K562 (cell line): ENCODE measurements around the gene SEC23B. TPM values are rescaled to one million over a fixed set of nuclear protein-coding genes. Genes with fewer than 3 reads are reported as not detected.

Experiments used
- ATAC-seq: fragments of 200-7000 bp; cut with Tn5 transposase; 3 replicates; pipeline ENCODE4 v1.9.1; 2020; ENCODE audit warnings: moderate library complexity
- BruUV-seq: library from RNA; stranded (reverse); fragments of 400-500 nt; replicated peaks from 2 replicates; lab custom pipeline; 2021; lab: Mats Ljungman, UMichigan
- CTCF ChIA-PET: fragments of 300-600 bp; formaldehyde crosslinking; extraction: SDS; loops from one replicate; lab custom pipeline; 2021; ENCODE audit warnings: low intra/inter-chr PET ratio; lab: Yijun Ruan, JAX
- POLR2A ChIA-PET: fragments of 300-600, 350-650 bp; sonication (Branson Sonifier 250); formaldehyde crosslinking; extraction: SDS; loops from one replicate; lab custom pipeline; 2021; ENCODE audit warnings: antibody characterized with exemption, inconsistent platforms; lab: Yijun Ruan, JAX
- DNase-seq, 4 experiments: peaks; one replicate each; pipeline versions ENCODE4 v3.0.0 to v3.0.0-alpha.2; 2011 to 2018; ENCODE audit warnings: low spot score in 3 of 4, mixed read lengths in 3 of 4; ENCODE audit errors: extremely low read depth in 1 of 4
- FAIRE-seq: peaks from 2 replicates; lab custom pipeline; 2011; peaks lifted over from hg19 to GRCh38; lab: Jason Lieb, UNC
- H2AFZ ChIP-seq: 2 replicates; pipeline ENCODE4 v1.6.0; 2011; ENCODE audit warnings: low read depth, low read length, control low read depth, inconsistent platforms
- H3K27ac ChIP-seq: fragments of 200-600 bp; 3 replicates; pipeline ENCODE4 v1.8.0; 2011; ENCODE audit warnings: low read depth, mild to moderate bottlenecking, control low read depth, inconsistent platforms, low read length, moderate library complexity, mixed read lengths; ENCODE audit errors: extremely low read depth
- H3K27me3 ChIP-seq, 2 experiments: fragments of 300-600 bp in 1 of 2; 2 replicates in 1 of 2; 3 replicates in 1 of 2; pipeline versions ENCODE4 v1.6.0 to v1.8.0; 2011; ENCODE audit warnings: inconsistent platforms in 2 of 2, low read length in 2 of 2, mild to moderate bottlenecking in 1 of 2, mixed read lengths in 1 of 2, moderate library complexity in 1 of 2; ENCODE audit not compliant: control insufficient read depth in 2 of 2, insufficient read depth in 2 of 2
- H3K36me3 ChIP-seq: fragments of 300-600 bp; 3 replicates; pipeline ENCODE4 v1.8.0; 2011; ENCODE audit warnings: mild to moderate bottlenecking, low read length, inconsistent platforms; ENCODE audit not compliant: control insufficient read depth, insufficient read depth
- H3K4me1 ChIP-seq, 2 experiments: fragments of 200-600 bp in 1 of 2; replicated peaks in 1 of 2; 2 replicates in 1 of 2; 3 replicates in 1 of 2; pipeline versions ENCODE4 v1.5.1 to v1.8.0; 2011; ENCODE audit warnings: inconsistent platforms in 2 of 2, low read length in 2 of 2, mild to moderate bottlenecking in 1 of 2, mixed read lengths in 1 of 2, moderate library complexity in 1 of 2; ENCODE audit not compliant: control insufficient read depth in 2 of 2, insufficient read depth in 2 of 2
- H3K4me2 ChIP-seq: 2 replicates; pipeline ENCODE4 v1.6.1; 2011; ENCODE audit warnings: low read length, control low read depth, inconsistent platforms, mixed read lengths; ENCODE audit not compliant: insufficient read depth
- H3K4me3 ChIP-seq: fragments of 200-600 bp; sonication (generic), shearing (Covaris generic); 2 replicates; pipeline ENCODE4 v1.5.1; 2016; ENCODE audit warnings: control low read depth, inconsistent platforms
- H3K79me2 ChIP-seq: fragments of 200-600 bp; 3 replicates; pipeline ENCODE4 v1.8.0; 2011; ENCODE audit warnings: low read length, inconsistent platforms; ENCODE audit not compliant: control insufficient read depth, insufficient read depth
- H3K9ac ChIP-seq, 2 experiments: 2 replicates each; pipeline versions ENCODE4 v1.6.0 to v1.6.1; 2011; ENCODE audit warnings: low read depth in 2 of 2, low read length in 2 of 2, control low read depth in 1 of 2, inconsistent platforms in 1 of 2, mild to moderate bottlenecking in 1 of 2, mixed read lengths in 1 of 2; ENCODE audit not compliant: insufficient read depth in 1 of 2
- H3K9me1 ChIP-seq: one replicate; pipeline ENCODE4 v1.6.0; 2011; ENCODE audit warnings: inconsistent platforms, mild to moderate bottlenecking, low read length, moderate library complexity; ENCODE audit not compliant: control insufficient read depth, insufficient read depth
- H3K9me3 ChIP-seq: replicated peaks from 2 replicates; pipeline ENCODE4 v1.5.1; 2011; ENCODE audit warnings: low read depth, low read length, inconsistent platforms; ENCODE audit not compliant: control insufficient read depth, insufficient read depth
- H4K20me1 ChIP-seq: replicated peaks from 2 replicates; pipeline ENCODE4 v1.6.1; 2011; ENCODE audit warnings: low read length, inconsistent platforms, mixed read lengths; ENCODE audit not compliant: control insufficient read depth, insufficient read depth
- AFF4 ChIP-seq: sonication (generic); formaldehyde crosslinking; IDR thresholded peaks from 2 replicates; pipeline ENCODE4 v1.8.0; 2023; ENCODE audit warnings: mild to moderate bottlenecking, missing genetic modification reagents
- ETS2 ChIP-seq: IDR thresholded peaks from 2 replicates; pipeline ENCODE4 v1.6.1; 2016; ENCODE audit warnings: borderline replicate concordance, missing genetic modification characterization, mild to moderate bottlenecking, moderate library complexity, missing compliant biosample characterization; ENCODE audit not compliant: poor library complexity, severe bottlenecking
- MLX ChIP-seq, 2 experiments: fragments of 450-650 bp in 1 of 2; sonication (generic) in 1 of 2; formaldehyde crosslinking; conservative IDR thresholded peaks; 2 replicates each; pipeline versions ENCODE4 v1.4.0 to v1.8.1; 2020 to 2022; ENCODE audit warnings: mild to moderate bottlenecking in 1 of 2, missing genetic modification reagents in 1 of 2
- PBX2 ChIP-seq, 2 experiments: IDR thresholded peaks in 1 of 2; conservative IDR thresholded peaks in 1 of 2; 2 replicates each; pipeline ENCODE4 v1.6.1; 2016; ENCODE audit warnings: low read depth in 2 of 2, mild to moderate bottlenecking in 1 of 2, missing compliant biosample characterization in 1 of 2, missing genetic modification characterization in 1 of 2, moderate library complexity in 1 of 2
- SMAD4 ChIP-seq: fragments of 250-450 bp; sonication (Bioruptor Pico); conservative IDR thresholded peaks from 2 replicates; pipeline ENCODE4 v1.8.0; 2021; ENCODE audit warnings: inconsistent platforms, mild to moderate bottlenecking, moderate library complexity
- SMARCB1 ChIP-seq: IDR thresholded peaks from 2 replicates; pipeline ENCODE4 v1.6.1; 2011; ENCODE audit warnings: improper control_type of control experiment, low read depth; ENCODE audit not compliant: insufficient read length
- ZBTB12 ChIP-seq: fragments of 250-450 bp; sonication (Bioruptor Pico); IDR thresholded peaks from 2 replicates; pipeline ENCODE4 v1.4.0; 2020
- WGBS: fragments of 100-300 bp; shearing (Covaris generic); methylation state at CpG from one replicate; pipeline ENCODE4 v1.1.6; 2016; ENCODE audit warnings: low coverage, mixed read lengths; ENCODE audit not compliant: insufficient coverage; ENCODE audit errors: missing lambda C conversion rate; 5-methylcytosine and 5-hydroxymethylcytosine counted together
- in situ Hi-C: fragments of 300-500 bp; cut with MboI; formaldehyde crosslinking; loops from 4 replicates; pipeline ENCODE4 v1.15.0; 2018; ENCODE audit warnings: inconsistent platforms, mixed read lengths
- intact Hi-C: fragments of 100-400 bp; cut with micrococcal nuclease; formaldehyde crosslinking; loops from 2 replicates; pipeline ENCODE4 v1.14.2; 2022
- polyA plus RNA-seq, 8 experiments: library from polyadenylated mRNA; depleted of rRNA in 4 of 8; stranded (reverse) in 5 of 8; unstranded in 3 of 8; fragments of >200 nt; fragmentation: Nextera tagmentation in 2 of 8; fragmentation: Illumina TruSeq in 1 of 8; extraction: Ambion mirVana in 2 of 8; extraction: Trizol in 1 of 8; gene quantifications; 2 replicates each; pipeline versions ENCODE4 v1.2.1 to v1.2.3, GENCODE V29; 2011 to 2014; ENCODE audit warnings: inconsistent platforms in 1 of 8, missing spikeins in 1 of 8
- total RNA-seq, 7 experiments: library from RNA; depleted of rRNA in 6 of 7; stranded (reverse); fragments of >200 nt in 6 of 7; fragmentation: Illumina TruSeq in 2 of 7; extraction: Trizol in 2 of 7; gene quantifications; 2 replicates each; pipeline versions ENCODE4 v1.2.1 to v1.2.3, GENCODE V29; 2011 to 2021; ENCODE audit warnings: low replicate concordance in 1 of 7

SEC23B gene
- total and polyA plus RNA-seq, 9 of the 15 experiments (the other 6 are each of a cell fraction or from before 2014, with no cell fraction given): 31.7 to 70.2 (median 38.5) TPM

- TF ChIP-seq SMAD4 (CRISPR knock-in tag): 0 out of 2 replicates have a peak, but pooled peaks have one; percentile 38
- TF ChIP-seq, all 486 proteins: peak for 68
These were observed 80.2 kb downstream of the SEC23B start, which contains the start of gene DTD1 (continued) for GRCh38 chr20:18587665-18588573.

GRCh38 chr20:18588574-18588933 lies 80.8 kb downstream of the SEC23B start:
- H3K4me2 ChIP-seq: peak overlapping the region; percentile 80
- peak overlapping the region; percentile 73 to 88; a peak in 3 of 4 replicates for H3K9ac ChIP-seq
- H3K27me3 ChIP-seq: no peaks in the 10 kb centered on the region
- no peaks in the 10 kb centered on the region for H3K9me1 ChIP-seq
- H3K36me3 ChIP-seq: no peaks in the 10 kb centered on the region
- in situ Hi-C loops (no loop called here), intact Hi-C loops (no loop called here)
- CTCF ChIA-PET: no interaction called here
- peak overlapping the region; percentile 90 for H2AFZ ChIP-seq
- no TSS peak for BruUV-seq
- no peak for ATAC-seq
- POLR2A ChIA-PET: interaction anchor here (0.7 to 1.1 kb wide), 2 partner anchors 17 to 26 kb away, joined by 3 to 5 read pairs; no protein-coding TSS in a partner anchor
- 5% methylated on average over 18 of the region's 18 CpGs for WGBS
- no peaks in the 10 kb centered on the region for H4K20me1 ChIP-seq
- peaks cover 4% of the 10 kb centered on the region; the same call in 2 of the 3 replicates for H3K79me2 ChIP-seq
- no peak for FAIRE-seq
- peak in 2 of 4 experiments; percentile 11 to 13 for DNase-seq
- peaks cover 8 to 13% of the 10 kb centered on the region in 2 experiments for H3K4me1 ChIP-seq
- H3K9me3 ChIP-seq: no peaks in the 10 kb centered on the region
- peak overlapping the region; percentile 66; the same call in 1 of the 3 replicates for H3K27ac ChIP-seq
- H3K4me3 ChIP-seq: peak overlapping the region; percentile 70
- TF ChIP-seq PBX2 (CRISPR knock-in tag; IDR thresholded peaks at IDR 0.05; ENCODE audit: low read depth) (no peak), PBX2 (tag; conservative IDR thresholded peaks at IDR 0.05; ENCODE audit: low read depth) (0 out of 2 replicates have a peak, but pooled peaks have one; percentile 10), ZBTB12 (no peak), ETS2 (tag) (no peak), SMARCB1 (no peak), MLX (CRISPR knock-in tag; conservative IDR thresholded peaks at IDR 0.05) (no peak), AFF4 (no peak)
